Inflammatory macrophage (primary cell): Measurements from ENCODE around the gene DIS3L.
"Not testable (repeated sequence)": the region's sequence is repeated elsewhere in the genome, so short reads cannot be mapped to it uniquely, and the experiment has no call there.

ENCODE experiments used
- DNase-seq, 2 donors: peaks; one replicate each; pipeline ENCODE4 v3.0.0-alpha.2; 2020 to 2022
- total RNA-seq, 18 experiments: gene quantifications; one replicate each; lab custom pipeline; 2026; ENCODE audit warnings: mixed read lengths in 6 of 18, inconsistent platforms in 2 of 18; lab: John Stamatoyannopoulos, UW

DIS3L gene
- total RNA-seq, result 9.7 to 56.0 (median 42.0) reads per million in 18 experiments

GRCh38 chr15:66293419-66294156 is at the start of gene DIS3L:
Gene DIS3L (plus strand): TSS chr15:66293568. CDS start chr15:66293597, 29 bp downstream.
- peak; percentile 63 to 80 for DNase-seq

GRCh38 chr15:66245832-66246231 is 47.5 kb upstream of the DIS3L start:
- DNase-seq, result not testable (repeated sequence)

- DNase-seq, result no peak
These were observed 46.4 kb upstream of the DIS3L start for GRCh38 chr15:66246937-66247336.

- DNase-seq, result no peak
These were observed 43.7 kb upstream of the DIS3L start for GRCh38 chr15:66249605-66250174.

- DNase-seq, result no peak
These were observed 42.1 kb upstream of the DIS3L start for GRCh38 chr15:66251065-66251789.

- peak in 1 of 2 donors; percentile 51 for DNase-seq
These were observed 41.3 kb upstream of the DIS3L start for GRCh38 chr15:66251790-66252684.

- DNase-seq, result peak in 1 of 2 donors; percentile 14
These were observed 40.5 kb upstream of the DIS3L start for GRCh38 chr15:66252685-66253417.

GRCh38 chr15:66253418-66254088 is 39.8 kb upstream of the DIS3L start, which contains the start of gene MEGF11:
Gene MEGF11 (minus strand): TSS chr15:66253750. CDS start chr15:66128403, 125,347 bp downstream.
- no peak for DNase-seq

- no peak for DNase-seq
These were observed 39.0 kb upstream of the DIS3L start for GRCh38 chr15:66254089-66254950.

GRCh38 chr15:66254951-66255676 is 38.3 kb upstream of the DIS3L start:
- DNase-seq, result no peak

- peak in 1 of 2 donors; percentile 36 for DNase-seq
These were observed 36.7 kb upstream of the DIS3L start for GRCh38 chr15:66256692-66257091.

GRCh38 chr15:66261056-66261455 is 32.3 kb upstream of the DIS3L start:
- no peak for DNase-seq

GRCh38 chr15:66262837-66263236 is 30.5 kb upstream of the DIS3L start:
- not testable (repeated sequence) for DNase-seq

- no peak for DNase-seq
These were observed 28.4 kb upstream of the DIS3L start for GRCh38 chr15:66264859-66265513.

- peak; percentile 53 to 73 for DNase-seq
These were observed 23.9 kb upstream of the DIS3L start for GRCh38 chr15:66269326-66270090.

GRCh38 chr15:66270932-66271331 is 22.4 kb upstream of the DIS3L start:
- no peak for DNase-seq

GRCh38 chr15:66275352-66275751 is 18.0 kb upstream of the DIS3L start:
- DNase-seq, result no peak

- DNase-seq, result no peak
These were observed 16.8 kb upstream of the DIS3L start for GRCh38 chr15:66276546-66276945.
